CD1c-positive myeloid dendritic cell (primary cell): ENCODE data around the gene CEMIP2.

Experiments
- DNase-seq: peaks from one replicate; pipeline ENCODE4 v3.0.0-alpha.2; 2016; ENCODE audit errors: extremely low spot score

The CEMIP2 gene

DNA sequence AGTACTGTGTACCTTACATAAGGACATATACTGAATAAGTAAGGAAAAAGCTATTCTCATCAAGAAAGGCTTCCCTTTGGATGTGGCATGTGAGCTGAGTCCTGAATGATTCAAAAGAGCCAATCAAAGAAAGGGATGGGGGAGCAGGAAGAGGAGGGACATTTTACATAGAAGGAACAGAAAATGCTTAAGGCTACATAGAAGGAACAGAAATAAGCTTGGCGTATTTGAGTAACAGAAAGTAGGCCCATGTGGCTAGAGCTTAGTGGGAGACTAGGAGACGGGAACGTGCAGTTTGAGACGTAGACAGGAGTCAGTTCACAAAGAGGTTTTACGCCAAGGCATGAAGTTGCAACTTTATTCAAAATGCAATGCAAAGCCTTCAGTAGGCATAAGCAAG, 126.3 kb downstream of the CEMIP2 start:
- peak; percentile 32 for DNase-seq

DNA sequence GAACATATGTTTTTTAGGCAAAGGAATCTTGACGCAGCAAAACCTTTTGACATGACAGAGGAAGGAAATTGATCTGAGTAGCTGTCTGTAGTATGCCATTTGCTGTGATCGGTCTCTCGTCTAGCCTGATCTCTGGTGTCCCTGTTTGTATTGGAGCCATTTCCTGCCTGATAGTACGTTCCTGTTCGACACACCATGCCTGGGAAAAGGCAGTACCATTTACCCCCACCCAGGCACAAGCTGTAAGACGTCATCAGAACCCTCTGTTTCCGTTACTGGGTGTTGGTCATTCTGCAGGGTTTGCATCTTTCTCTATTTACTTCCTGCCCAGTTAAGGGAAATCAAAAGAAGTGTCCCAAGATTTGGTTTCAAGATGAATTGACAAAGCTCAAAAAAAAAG, 129.7 kb downstream of the CEMIP2 start:
- DNase-seq, result peak; percentile 65

DNA sequence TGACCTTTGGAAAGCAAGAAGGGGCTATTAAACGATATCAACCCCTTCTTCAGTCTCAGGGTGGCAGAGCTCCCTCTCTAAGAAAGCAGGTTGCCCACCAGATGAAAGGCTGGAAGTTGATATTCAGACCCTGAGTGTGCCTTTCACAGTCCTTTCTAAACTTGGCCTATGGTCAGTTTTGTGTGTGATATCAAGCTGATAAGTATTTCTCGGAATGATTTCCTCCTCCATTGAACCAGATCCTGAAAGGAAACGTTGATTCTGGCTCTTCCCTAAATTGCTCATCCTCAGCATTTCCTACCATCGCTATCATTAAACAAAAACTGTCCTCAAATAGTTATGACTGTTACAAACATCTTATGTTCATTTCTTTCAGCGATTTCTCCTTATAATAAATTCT, 130.4 kb downstream of the CEMIP2 start:
- DNase-seq, result no peak

DNA sequence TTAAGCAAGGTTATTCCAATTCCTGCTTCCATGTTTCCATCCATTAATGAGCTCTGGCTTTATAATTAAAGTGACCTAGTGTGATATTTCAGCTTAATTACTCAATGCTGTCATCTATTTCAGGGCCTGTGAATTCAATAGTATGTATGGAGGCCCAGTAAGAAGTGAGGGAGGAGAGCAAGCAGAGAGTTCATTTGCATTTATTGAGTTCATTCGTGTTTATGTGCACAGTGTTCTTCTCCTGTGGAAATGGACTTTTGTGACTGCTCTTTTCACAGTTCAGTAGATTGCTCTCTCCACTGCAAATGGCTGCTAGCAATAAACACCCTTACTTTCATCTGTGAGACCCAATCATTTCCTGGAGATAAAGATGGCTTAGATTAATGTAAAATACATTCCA, 130.9 kb downstream of the CEMIP2 start:
- no peak for DNase-seq

DNA sequence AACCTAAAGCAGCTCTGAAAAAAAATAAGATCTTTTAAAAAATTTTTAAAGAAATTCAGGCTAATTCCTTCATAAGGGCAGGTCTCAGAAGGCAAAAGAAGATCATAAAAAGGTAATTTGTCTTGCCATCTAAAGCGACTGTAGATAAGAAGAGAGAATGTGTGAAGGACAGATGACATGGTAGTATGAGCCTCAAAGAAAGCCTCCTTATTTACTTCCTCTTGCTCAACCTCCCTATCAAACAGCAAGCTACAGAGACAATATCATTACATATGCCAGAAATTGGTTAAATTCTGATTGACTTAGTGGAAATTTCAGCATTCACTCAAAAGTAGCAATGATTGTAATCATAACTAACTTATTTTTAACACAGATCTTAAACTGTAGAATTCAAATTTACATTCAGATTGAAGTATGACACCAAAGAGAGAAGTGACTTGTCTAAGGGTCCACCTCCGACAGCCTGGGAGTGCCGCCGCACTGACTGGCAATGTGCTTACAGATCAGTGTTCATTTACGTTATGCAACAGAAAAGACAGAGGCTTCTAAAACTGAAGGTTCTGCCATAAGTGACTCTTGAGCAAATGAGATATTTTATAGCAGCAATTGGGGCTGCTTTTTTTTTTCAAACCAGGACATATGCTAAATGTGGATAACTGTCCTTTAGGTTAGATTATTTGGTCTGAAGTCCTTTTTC, 132.0 kb downstream of the CEMIP2 start:
- no peak for DNase-seq

GRCh38 chr9:71634752-71635151, 133.6 kb downstream of the CEMIP2 start:
- DNase-seq, result no peak
